Esophagus (tissue), 2 donors: ENCODE data around the gene TTC4. TPM values are rescaled to one million over a fixed set of nuclear protein-coding genes. Genes with fewer than 3 reads are reported as not detected.

Experiments
- H3K27ac ChIP-seq, 2 donors: one replicate each; pipeline ENCODE4 v1.5.1; 2013; ENCODE audit warnings: low read depth in 2 of 2, mild to moderate bottlenecking in 2 of 2, inconsistent platforms in 1 of 2, low read length in 1 of 2, moderate library complexity in 1 of 2
- H3K27me3 ChIP-seq, 2 donors: one replicate each; pipeline ENCODE4 v1.6.1; 2013; ENCODE audit warnings: low read length in 2 of 2, control low read depth in 1 of 2, mild to moderate bottlenecking in 1 of 2; ENCODE audit not compliant: insufficient read depth in 2 of 2, control insufficient read depth in 1 of 2
- H3K36me3 ChIP-seq, 2 donors: one replicate each; pipeline ENCODE4 v1.6.1; 2013; ENCODE audit warnings: low read length in 1 of 2; ENCODE audit not compliant: control insufficient read depth in 2 of 2, insufficient read depth in 2 of 2
- H3K4me1 ChIP-seq, 2 donors: one replicate each; pipeline ENCODE4 v1.6.1; 2013; ENCODE audit warnings: low read length in 1 of 2; ENCODE audit not compliant: control insufficient read depth in 2 of 2, insufficient read depth in 2 of 2
- H3K4me3 ChIP-seq, 2 donors: one replicate each; pipeline ENCODE4 v1.5.1; 2013; ENCODE audit warnings: low read length in 2 of 2, mild to moderate bottlenecking in 2 of 2, low read depth in 1 of 2, moderate library complexity in 1 of 2
- H3K9me3 ChIP-seq, 2 donors: one replicate each; pipeline ENCODE4 v1.6.1; 2013; ENCODE audit warnings: mild to moderate bottlenecking in 2 of 2, low read depth in 1 of 2, low read length in 1 of 2, moderate library complexity in 1 of 2; ENCODE audit not compliant: control insufficient read depth in 2 of 2, insufficient read depth in 1 of 2
- WGBS, 2 donors: extraction: QIAGEN DNeasy Blood & Tissue Kit; methylation state at CpG; one replicate each; pipeline ENCODE4 v1.1.7; 2013; 5-methylcytosine and 5-hydroxymethylcytosine counted together
- polyA plus RNA-seq, 2 donors: library from polyadenylated mRNA; stranded (reverse); fragments of 200-250 nt; gene quantifications; one replicate each; pipeline ENCODE4 v1.2.3, GENCODE V29; 2013
- donor health status: healthy with polysubstance abuse.
- donor health status: Bipolar disorder and iron deficiency.

TTC4 gene
- polyA plus RNA-seq, 2 donors: 7.7 to 12.5 TPM

GRCh38 chr1:54701066-54701465 is 14.6 kb upstream of the TTC4 start:
- H3K36me3 ChIP-seq: no peaks in the 10 kb centered on the region
- H3K27me3 ChIP-seq: no peaks in the 10 kb centered on the region
- H3K27ac ChIP-seq: no peak overlapping the region
- WGBS, 2 donors: 92 to 93% methylated on average over 9 of the region's 9 CpGs
- no peaks in the 10 kb centered on the region for H3K4me1 ChIP-seq
- no peaks in the 10 kb centered on the region for H3K9me3 ChIP-seq
- no peak overlapping the region for H3K4me3 ChIP-seq

GRCh38 chr1:54701996-54702395 is 13.7 kb upstream of the TTC4 start:
- Histone ChIP-seq H3K36me3 (no peaks in the 10 kb centered on the region), H3K4me1 (no peaks in the 10 kb centered on the region), H3K27me3 (no peaks in the 10 kb centered on the region), H3K4me3 (no peak overlapping the region), H3K9me3 (no peaks in the 10 kb centered on the region), H3K27ac (no peak overlapping the region)
- 89 to 91% methylated on average over 11 of the region's 11 CpGs for WGBS, 2 donors

GRCh38 chr1:54703471-54703870 is 12.2 kb upstream of the TTC4 start:
- no peaks in the 10 kb centered on the region for H3K4me1 ChIP-seq
- 92 to 95% methylated on average over 10 of the region's 10 CpGs for WGBS, 2 donors
- no peaks in the 10 kb centered on the region for H3K27me3 ChIP-seq
- no peaks in the 10 kb centered on the region for H3K9me3 ChIP-seq
- no peaks in the 10 kb centered on the region for H3K36me3 ChIP-seq
- no peak overlapping the region for H3K4me3 ChIP-seq
- no peak overlapping the region for H3K27ac ChIP-seq

- no peak overlapping the region for H3K4me3 ChIP-seq
- H3K36me3 ChIP-seq: no peaks in the 10 kb centered on the region
- 71 to 76% methylated on average over 2 of the region's 2 CpGs for WGBS, 2 donors
- no peaks in the 10 kb centered on the region for H3K9me3 ChIP-seq
- no peaks in the 10 kb centered on the region for H3K27me3 ChIP-seq
- no peaks in the 10 kb centered on the region for H3K4me1 ChIP-seq
- H3K27ac ChIP-seq: no peak overlapping the region
These were observed 10.5 kb upstream of the TTC4 start for GRCh38 chr1:54705153-54705552.

GRCh38 chr1:54706419-54706818 is 9.2 kb upstream of the TTC4 start:
- no peaks in the 10 kb centered on the region for H3K36me3 ChIP-seq
- no peak overlapping the region for H3K4me3 ChIP-seq
- no peaks in the 10 kb centered on the region for H3K4me1 ChIP-seq
- no peaks in the 10 kb centered on the region for H3K9me3 ChIP-seq
- no peaks in the 10 kb centered on the region for H3K27me3 ChIP-seq
- H3K27ac ChIP-seq: no peak overlapping the region
- 79 to 94% methylated on average over 4 of the region's 4 CpGs for WGBS, 2 donors

- no peaks in the 10 kb centered on the region for H3K36me3 ChIP-seq
- H3K9me3 ChIP-seq: no peaks in the 10 kb centered on the region
- H3K27ac ChIP-seq: no peak overlapping the region
- H3K4me3 ChIP-seq: no peak overlapping the region
- H3K4me1 ChIP-seq: no peaks in the 10 kb centered on the region
- H3K27me3 ChIP-seq: no peaks in the 10 kb centered on the region
These were observed 7.3 kb upstream of the TTC4 start for GRCh38 chr1:54708385-54708784.

- Histone ChIP-seq H3K9me3 (no peaks in the 10 kb centered on the region), H3K27me3 (no peaks in the 10 kb centered on the region), H3K4me3 (no peak overlapping the region), H3K4me1 (no peaks in the 10 kb centered on the region), H3K36me3 (no peaks in the 10 kb centered on the region), H3K27ac (no peak overlapping the region)
- 79 to 82% methylated on average over 8 of the region's 8 CpGs for WGBS, 2 donors
These were observed 5.9 kb upstream of the TTC4 start for GRCh38 chr1:54709547-54710292.

- H3K27me3 ChIP-seq: no peaks in the 10 kb centered on the region
- no peak overlapping the region for H3K4me3 ChIP-seq
- H3K4me1 ChIP-seq: peaks cover 0 to 4% of the 10 kb centered on the region in 2 donors
- no peaks in the 10 kb centered on the region for H3K9me3 ChIP-seq
- no peak overlapping the region for H3K27ac ChIP-seq
- 76 to 78% methylated on average over 3 of the region's 3 CpGs for WGBS, 2 donors
- no peaks in the 10 kb centered on the region for H3K36me3 ChIP-seq
These were observed 5.2 kb upstream of the TTC4 start for GRCh38 chr1:54710434-54710833.

- Histone ChIP-seq H3K9me3 (no peaks in the 10 kb centered on the region), H3K27me3 (no peaks in the 10 kb centered on the region), H3K4me1 (peaks cover 0 to 4% of the 10 kb centered on the region in 2 donors), H3K36me3 (no peaks in the 10 kb centered on the region), H3K27ac (no peak overlapping the region), H3K4me3 (no peak overlapping the region)
- 84 to 85% methylated on average over 6 of the region's 6 CpGs for WGBS, 2 donors
These were observed 4.8 kb upstream of the TTC4 start for GRCh38 chr1:54710841-54711240.

- H3K9me3 ChIP-seq: no peaks in the 10 kb centered on the region
- 88 to 90% methylated on average over 10 of the region's 10 CpGs for WGBS, 2 donors
- no peaks in the 10 kb centered on the region for H3K36me3 ChIP-seq
- peaks cover 0 to 4% of the 10 kb centered on the region in 2 donors for H3K4me1 ChIP-seq
- H3K27me3 ChIP-seq: no peaks in the 10 kb centered on the region
- H3K27ac ChIP-seq: no peak overlapping the region
- H3K4me3 ChIP-seq: no peak overlapping the region
These were observed 4.1 kb upstream of the TTC4 start for GRCh38 chr1:54711536-54711935.
